ENCODE data around the gene PLCB4. TPM values are rescaled to one million over a fixed set of nuclear protein-coding genes. Genes with fewer than 3 reads are reported as not detected.

Gene PLCB4
- total RNA-seq, 4 donors from 2014 or later, result 3.5 to 30.5 (median 17.5) TPM

DNA sequence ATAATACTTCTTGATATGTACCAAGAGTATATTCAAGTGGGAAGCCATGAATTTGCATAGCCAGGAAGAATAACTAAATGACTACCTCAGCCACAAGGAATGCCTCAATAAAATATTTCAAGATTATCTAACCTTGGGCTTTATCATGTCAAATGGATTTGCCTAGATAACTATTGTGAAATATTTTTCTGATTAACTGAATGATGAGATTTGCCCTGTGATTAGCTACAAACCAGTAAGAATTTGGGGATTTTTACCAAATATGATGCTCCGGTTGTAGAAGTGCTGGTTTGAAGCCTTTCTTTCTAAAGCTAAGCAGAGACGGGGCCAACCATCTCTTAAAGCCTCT lies 319.9 kb downstream of the PLCB4 start:
- no peak for DNase-seq
- Histone ChIP-seq H3K36me3 (peaks cover 0 to 8% (median 0%) of the 10 kb centered on the region in 3 donors), H3K27ac (peak overlapping the region in 1 of 4 donors; percentile 58), H3K4me3 (no peak overlapping the region), H3K9me3 (no peaks in the 10 kb centered on the region), H3K4me1 (peaks cover 0 to 24% (median 0%) of the 10 kb centered on the region in 4 donors), H3K27me3 (no peaks in the 10 kb centered on the region)
- TF ChIP-seq, protein P1, sequence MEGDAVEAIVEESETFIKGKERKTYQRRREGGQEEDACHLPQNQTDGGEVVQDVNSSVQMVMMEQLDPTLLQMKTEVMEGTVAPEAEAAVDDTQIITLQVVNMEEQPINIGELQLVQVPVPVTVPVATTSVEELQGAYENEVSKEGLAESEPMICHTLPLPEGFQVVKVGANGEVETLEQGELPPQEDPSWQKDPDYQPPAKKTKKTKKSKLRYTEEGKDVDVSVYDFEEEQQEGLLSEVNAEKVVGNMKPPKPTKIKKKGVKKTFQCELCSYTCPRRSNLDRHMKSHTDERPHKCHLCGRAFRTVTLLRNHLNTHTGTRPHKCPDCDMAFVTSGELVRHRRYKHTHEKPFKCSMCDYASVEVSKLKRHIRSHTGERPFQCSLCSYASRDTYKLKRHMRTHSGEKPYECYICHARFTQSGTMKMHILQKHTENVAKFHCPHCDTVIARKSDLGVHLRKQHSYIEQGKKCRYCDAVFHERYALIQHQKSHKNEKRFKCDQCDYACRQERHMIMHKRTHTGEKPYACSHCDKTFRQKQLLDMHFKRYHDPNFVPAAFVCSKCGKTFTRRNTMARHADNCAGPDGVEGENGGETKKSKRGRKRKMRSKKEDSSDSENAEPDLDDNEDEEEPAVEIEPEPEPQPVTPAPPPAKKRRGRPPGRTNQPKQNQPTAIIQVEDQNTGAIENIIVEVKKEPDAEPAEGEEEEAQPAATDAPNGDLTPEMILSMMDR (IDR thresholded peaks at IDR 0.05), result no peak
- no peak for TF ChIP-seq POLR2A (IDR thresholded peaks at IDR 0.05)

DNA sequence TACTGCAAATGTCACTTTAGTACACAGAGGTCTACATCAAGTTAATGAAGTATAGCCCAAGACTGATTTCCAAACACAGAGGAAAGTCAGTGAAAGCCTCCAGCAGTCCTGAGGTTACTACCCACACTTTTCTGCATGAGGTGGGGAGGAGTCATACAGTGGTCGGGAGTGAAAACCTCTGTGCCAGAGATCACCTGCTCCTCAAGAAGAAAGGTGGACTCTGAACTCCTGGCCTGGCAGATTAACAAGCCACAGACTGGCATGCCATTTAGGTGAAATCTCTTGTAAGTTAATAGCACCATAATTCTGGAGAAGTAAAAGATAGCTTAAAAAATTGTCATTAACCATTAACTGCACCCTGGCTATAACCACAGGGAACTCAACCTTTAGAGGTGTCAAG lies 320.5 kb downstream of the PLCB4 start:
- DNase-seq, result peak in 1 of 3 donors; percentile 81
- TF ChIP-seq, protein P1 (IDR thresholded peaks at IDR 0.05), result no peak
- no peak for TF ChIP-seq POLR2A (IDR thresholded peaks at IDR 0.05)
- peaks cover 0 to 8% (median 0%) of the 10 kb centered on the region in 3 donors for H3K36me3 ChIP-seq
- H3K4me3 ChIP-seq, result no peak overlapping the region
- H3K4me1 ChIP-seq, result peaks cover 0 to 24% (median 0%) of the 10 kb centered on the region in 4 donors
- no peaks in the 10 kb centered on the region for H3K27me3 ChIP-seq
- peak overlapping the region in 2 of 4 donors; percentile 43 to 58 for H3K27ac ChIP-seq
- no peaks in the 10 kb centered on the region for H3K9me3 ChIP-seq

DNA sequence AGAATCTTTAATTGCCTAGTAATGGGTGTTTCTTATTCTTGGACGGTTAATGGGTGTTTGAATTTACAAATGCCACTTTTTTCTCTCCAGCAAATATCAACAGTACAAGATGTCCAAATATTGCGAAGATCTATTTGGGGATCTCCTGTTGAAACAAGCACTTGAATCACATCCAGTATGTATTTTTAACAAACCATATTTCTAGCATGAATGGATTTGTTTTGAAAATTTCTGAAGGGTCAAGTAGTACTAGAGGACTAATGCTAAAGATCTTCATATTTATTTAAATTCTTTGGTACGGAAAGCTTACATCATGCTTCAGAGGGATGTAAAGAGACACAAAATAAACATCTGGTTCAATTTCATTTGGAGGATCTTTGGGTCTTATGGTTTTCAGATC lies 321.6 kb downstream of the PLCB4 start:
- DNase-seq, result no peak
- Histone ChIP-seq H3K4me1 (peaks cover 0 to 24% (median 0%) of the 10 kb centered on the region in 4 donors), H3K9me3 (no peaks in the 10 kb centered on the region), H3K4me3 (no peak overlapping the region), H3K27me3 (no peaks in the 10 kb centered on the region), H3K27ac (no peak overlapping the region), H3K36me3 (peaks cover 0 to 5% (median 0%) of the 10 kb centered on the region in 3 donors)
- TF ChIP-seq, protein P1 (IDR thresholded peaks at IDR 0.05), result no peak
- TF ChIP-seq POLR2A (IDR thresholded peaks at IDR 0.05), result no peak

DNA sequence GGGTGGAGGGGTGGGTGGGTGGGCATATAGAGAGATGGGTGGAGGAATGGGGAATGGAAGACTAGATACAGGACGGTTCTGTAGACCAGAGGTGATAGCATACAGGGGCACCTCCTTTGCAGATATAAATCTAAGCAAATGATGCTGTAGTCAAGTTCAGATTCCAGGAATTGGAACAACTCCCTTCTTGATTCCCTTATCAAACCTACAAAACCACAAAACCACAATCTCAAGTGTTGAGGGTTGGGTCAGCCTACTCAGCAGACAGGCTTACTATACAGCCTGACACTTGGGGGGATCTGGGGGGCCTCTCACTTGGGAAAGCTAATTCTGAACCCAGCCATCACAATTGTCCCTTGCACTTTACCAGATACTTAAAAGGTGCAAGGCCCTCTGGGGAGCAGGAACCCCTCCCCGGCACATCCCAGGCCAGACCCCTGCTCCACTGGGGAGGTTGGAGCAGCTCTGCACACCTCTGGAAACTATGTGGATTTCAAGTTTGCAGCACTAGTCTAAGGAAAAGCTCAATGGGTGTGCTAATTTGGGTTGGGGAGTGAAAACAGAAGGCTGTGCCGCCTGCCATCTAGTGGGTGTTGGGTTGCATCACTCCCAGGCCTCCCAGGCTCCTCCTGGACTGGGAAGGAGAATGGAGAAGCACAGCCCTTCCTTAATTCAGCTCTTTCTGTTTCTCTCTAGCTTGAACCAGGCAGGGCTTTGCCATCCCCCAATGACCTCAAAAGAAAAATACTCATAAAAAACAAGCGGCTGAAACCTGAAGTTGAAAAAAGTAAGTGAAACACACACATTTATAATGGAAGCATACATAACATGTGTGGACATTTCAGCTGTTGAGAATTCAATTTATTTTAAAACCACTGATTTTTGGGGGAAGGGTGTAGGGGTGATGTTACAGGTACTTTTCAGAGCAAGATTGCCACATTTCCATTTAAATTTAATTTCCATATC lies 324.3 kb downstream of the PLCB4 start:
- H3K27me3 ChIP-seq, result no peaks in the 10 kb centered on the region
- peaks cover 0 to 24% (median 0%) of the 10 kb centered on the region in 4 donors for H3K4me1 ChIP-seq
- no peaks in the 10 kb centered on the region for H3K36me3 ChIP-seq
- no peaks in the 10 kb centered on the region for H3K9me3 ChIP-seq
- no peak for TF ChIP-seq POLR2A (IDR thresholded peaks at IDR 0.05)
- TF ChIP-seq, protein P1 (IDR thresholded peaks at IDR 0.05), result peak in 4 of 6 experiments; percentile 41 to 64 (median 56)
- peak in 2 of 3 donors; percentile 57 to 66 for DNase-seq
- no peak overlapping the region for H3K4me3 ChIP-seq
- no peak overlapping the region for H3K27ac ChIP-seq

DNA sequence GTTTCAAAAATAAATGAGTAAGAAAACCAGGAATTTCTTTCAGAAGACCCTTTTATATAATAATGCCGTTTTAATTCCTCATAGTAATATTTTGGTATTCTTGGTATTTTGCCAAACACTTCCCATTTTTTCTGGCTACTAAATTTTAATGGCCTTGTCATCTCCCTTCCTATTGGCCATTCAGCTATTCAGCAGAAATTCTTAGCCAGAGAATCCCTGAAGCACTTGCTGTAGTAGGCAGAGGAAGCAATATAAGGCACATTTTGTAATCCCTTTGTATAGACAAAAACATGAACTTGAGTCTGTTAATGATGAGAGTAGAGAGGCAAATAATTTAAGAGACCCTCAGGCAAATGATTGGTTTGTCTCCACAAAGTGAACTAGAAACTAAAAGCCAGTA lies 327.1 kb downstream of the PLCB4 start:
- Histone ChIP-seq H3K27me3 (no peaks in the 10 kb centered on the region), H3K9me3 (no peaks in the 10 kb centered on the region), H3K27ac (no peak overlapping the region), H3K4me1 (peaks cover 0 to 15% (median 0%) of the 10 kb centered on the region in 4 donors), H3K36me3 (no peaks in the 10 kb centered on the region), H3K4me3 (no peak overlapping the region)
- TF ChIP-seq, protein P1 (IDR thresholded peaks at IDR 0.05), result no peak
- no peak for TF ChIP-seq POLR2A (IDR thresholded peaks at IDR 0.05)
- no peak for DNase-seq
